Measurements from ENCODE around the gene PCGF3.

PCGF3 gene

GRCh38 chr4:723751-724530, 18.3 kb downstream of the PCGF3 start:
- TF ChIP-seq GATA1 (IDR thresholded peaks at IDR 0.05; ENCODE audit: low read depth, low read length) (no peak), POLR2A (IDR thresholded peaks at IDR 0.05; ENCODE audit: low read length) (no peak)
- DNase-seq, result no peak

- no peak for TF ChIP-seq POLR2A (IDR thresholded peaks at IDR 0.05; ENCODE audit: low read length)
- no peak for TF ChIP-seq GATA1 (IDR thresholded peaks at IDR 0.05; ENCODE audit: low read depth, low read length)
- no peak for DNase-seq
These were observed 20.0 kb downstream of the PCGF3 start for GRCh38 chr4:725391-726234.

DNA sequence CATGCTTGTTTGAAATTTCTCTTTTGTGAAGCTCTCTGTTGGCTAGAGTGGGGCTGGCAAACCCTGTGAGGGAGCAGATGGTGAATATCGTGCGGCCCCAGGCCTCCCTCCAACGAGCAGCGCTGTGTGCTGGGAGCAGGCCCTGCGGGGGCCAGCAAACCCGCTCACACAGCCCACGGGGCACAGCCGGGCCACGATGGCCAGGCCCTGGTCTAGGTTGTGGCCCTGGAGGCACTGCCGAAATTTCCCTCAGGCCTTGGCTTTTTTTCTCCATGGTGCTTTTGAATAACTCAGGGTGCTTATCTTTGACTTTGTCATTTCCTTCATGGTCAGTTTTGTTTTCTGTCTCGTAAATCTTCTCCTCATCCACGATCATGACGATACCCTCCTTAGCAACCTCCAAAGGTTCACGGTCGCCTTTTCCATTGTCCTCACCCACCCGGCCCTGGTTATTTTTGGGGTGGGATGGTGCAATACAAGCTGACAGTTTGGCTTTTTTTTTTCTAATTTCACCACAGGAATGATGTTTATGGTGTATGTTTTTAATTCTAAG, 20.7 kb downstream of the PCGF3 start:
- TF ChIP-seq GATA1 (IDR thresholded peaks at IDR 0.05; ENCODE audit: low read depth, low read length), result no peak
- no peak for TF ChIP-seq POLR2A (IDR thresholded peaks at IDR 0.05; ENCODE audit: low read length)
- DNase-seq, result no peak

GRCh38 chr4:726838-727237, 21.2 kb downstream of the PCGF3 start:
- DNase-seq, result no peak
- TF ChIP-seq POLR2A (IDR thresholded peaks at IDR 0.05; ENCODE audit: low read length) (no peak), GATA1 (IDR thresholded peaks at IDR 0.05; ENCODE audit: low read depth, low read length) (no peak)

DNA sequence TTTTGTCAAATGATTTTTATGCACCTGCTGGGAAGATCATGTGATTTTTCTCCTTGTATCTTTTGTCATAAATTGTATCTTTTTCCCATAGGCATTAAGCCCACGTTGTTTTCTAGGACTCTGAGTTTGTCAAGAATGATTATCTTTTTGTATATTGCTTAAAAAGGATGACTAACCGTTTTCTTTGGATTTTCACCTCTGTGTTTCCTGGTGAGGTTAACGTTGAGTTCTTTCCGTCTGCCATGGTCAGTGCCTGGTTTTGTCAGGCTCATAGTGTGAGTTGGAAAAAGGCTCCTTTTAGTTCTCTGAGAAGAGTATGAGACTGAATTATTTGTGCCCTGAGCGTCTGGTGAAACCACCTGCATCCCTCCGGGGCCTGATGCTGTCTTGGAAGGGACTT, 21.9 kb downstream of the PCGF3 start:
- DNase-seq, result no peak
- no peak for TF ChIP-seq POLR2A (IDR thresholded peaks at IDR 0.05; ENCODE audit: low read length)
- TF ChIP-seq GATA1 (IDR thresholded peaks at IDR 0.05; ENCODE audit: low read depth, low read length), result no peak

GRCh38 chr4:729336-730315, 24.0 kb downstream of the PCGF3 start:
- DNase-seq, result no peak
- TF ChIP-seq GATA1 (IDR thresholded peaks at IDR 0.05; ENCODE audit: low read depth, low read length) (no peak), POLR2A (IDR thresholded peaks at IDR 0.05; ENCODE audit: low read length) (no peak)

DNA sequence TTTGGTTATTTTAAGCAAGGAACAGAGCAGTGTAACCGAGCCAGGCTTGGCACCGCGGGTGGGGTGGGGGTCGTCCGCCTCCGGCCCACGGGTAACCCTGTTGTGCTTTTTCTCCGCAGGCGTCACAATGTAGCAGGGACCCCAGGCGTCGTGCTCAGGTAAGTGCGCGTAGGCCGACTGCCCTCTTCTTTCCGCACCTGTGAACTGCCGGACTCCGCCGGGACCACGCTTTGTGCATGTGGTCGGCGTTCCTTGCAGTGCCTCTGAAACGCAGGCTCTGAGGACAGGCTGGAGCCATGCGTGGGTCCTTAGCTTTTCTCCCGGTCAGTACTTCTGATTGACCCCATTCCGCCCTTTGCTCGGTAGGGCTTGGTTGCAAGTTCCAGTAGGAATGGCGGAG, 24.9 kb downstream of the PCGF3 start:
- no peak for DNase-seq
- no peak for TF ChIP-seq POLR2A (IDR thresholded peaks at IDR 0.05; ENCODE audit: low read length)
- no peak for TF ChIP-seq GATA1 (IDR thresholded peaks at IDR 0.05; ENCODE audit: low read depth, low read length)

- peak; percentile 30 to 35 for DNase-seq
These were observed 25.6 kb downstream of the PCGF3 start for GRCh38 chr4:730946-731904.

DNA sequence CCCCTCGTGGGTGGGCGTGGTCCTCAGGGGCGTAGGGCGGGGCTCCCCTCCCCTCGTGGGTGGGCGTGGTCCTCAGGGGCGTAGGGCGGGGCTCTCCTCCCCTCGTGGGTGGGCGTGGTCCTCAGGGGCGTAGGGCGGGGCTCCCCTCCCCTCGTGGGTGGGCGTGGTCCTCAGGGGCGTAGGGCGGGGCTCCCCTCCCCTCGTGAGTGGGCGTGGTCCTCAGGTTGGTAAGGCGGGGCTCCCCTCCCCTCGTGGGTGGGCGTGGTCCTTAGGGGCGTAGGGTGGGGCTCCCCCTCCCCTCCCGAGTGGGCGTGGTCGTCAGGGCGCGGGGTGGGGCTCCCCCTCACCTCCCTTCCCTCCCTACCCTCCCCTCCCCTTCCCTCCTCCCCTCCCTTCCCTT, 26.3 kb downstream of the PCGF3 start:
- DNase-seq, result peak; percentile 35 to 53

DNA sequence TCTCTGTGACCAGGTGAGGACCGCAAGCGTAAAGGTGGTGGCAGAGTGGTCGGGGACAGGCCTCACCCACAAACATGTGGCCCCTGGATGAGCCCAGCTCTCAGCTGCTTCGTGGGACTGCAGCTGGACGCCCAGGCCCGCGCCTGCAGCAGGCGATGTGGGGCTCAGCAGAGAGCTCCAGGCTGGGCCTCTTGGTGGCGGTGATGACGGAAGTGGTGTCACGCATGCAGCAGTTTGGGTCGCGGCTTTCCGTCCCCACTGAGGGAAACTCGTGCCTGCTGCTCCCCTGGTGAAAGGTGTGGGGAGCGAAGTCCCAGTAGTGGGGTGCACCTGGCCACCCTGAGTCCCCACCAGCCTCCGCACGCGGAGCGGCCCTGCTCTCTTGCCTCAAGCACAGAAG, 26.9 kb downstream of the PCGF3 start:
- TF ChIP-seq POLR2A (IDR thresholded peaks at IDR 0.05; ENCODE audit: low read length), result no peak
- TF ChIP-seq GATA1 (IDR thresholded peaks at IDR 0.05; ENCODE audit: low read depth, low read length), result no peak

GRCh38 chr4:732911-733630, 27.4 kb downstream of the PCGF3 start:
- TF ChIP-seq GATA1 (IDR thresholded peaks at IDR 0.05; ENCODE audit: low read depth, low read length), result no peak
- no peak for TF ChIP-seq POLR2A (IDR thresholded peaks at IDR 0.05; ENCODE audit: low read length)

More for the DNA sequence above, 26.9 kb downstream of the PCGF3 start:
- peak; percentile 34 to 52 for DNase-seq

GRCh38 chr4:733631-733980, 28.0 kb downstream of the PCGF3 start:
- no peak for DNase-seq
- TF ChIP-seq GATA1 (IDR thresholded peaks at IDR 0.05; ENCODE audit: low read depth, low read length) (no peak), POLR2A (IDR thresholded peaks at IDR 0.05; ENCODE audit: low read length) (no peak)

More at GRCh38 chr4:732911-733630, 27.4 kb downstream of the PCGF3 start:
- peak in 1 of 2 experiments; percentile 37 for DNase-seq

Measured in erythroblast (primary cell).